Left kidney (tissue), 2 donors: ENCODE data around the gene SYNM. TPM values are rescaled to one million over a fixed set of nuclear protein-coding genes. Genes with fewer than 3 reads are reported as not detected.

Source experiments
- DNase-seq: peaks from one replicate; pipeline ENCODE4 v3.0.0-alpha.2; 2013
- polyA plus RNA-seq: library from polyadenylated mRNA; unstranded; fragments of 120-200 nt; gene quantifications from one replicate; pipeline ENCODE4 v1.2.1, GENCODE V29; 2013; ENCODE audit not compliant: insufficient read length

SYNM gene
- polyA plus RNA-seq, 1 donor, result 1.9 TPM

GRCh38 chr15:99082798-99083197 is 22.1 kb upstream of the SYNM start:
- DNase-seq, result no peak

- DNase-seq, result no peak
Observed at GRCh38 chr15:99084965-99085364, 19.9 kb upstream of the SYNM start.

GRCh38 chr15:99085413-99086326 is 19.2 kb upstream of the SYNM start:
- no peak for DNase-seq

- no peak for DNase-seq
Observed at GRCh38 chr15:99086327-99086667, 18.6 kb upstream of the SYNM start.

- no peak for DNase-seq
Observed at GRCh38 chr15:99087405-99087943, 17.4 kb upstream of the SYNM start.

- DNase-seq, result no peak
Observed at GRCh38 chr15:99090011-99090699, 14.7 kb upstream of the SYNM start.

GRCh38 chr15:99090938-99091337 is 13.9 kb upstream of the SYNM start:
- no peak for DNase-seq

- no peak for DNase-seq
Observed at GRCh38 chr15:99092554-99093172, 12.2 kb upstream of the SYNM start.

GRCh38 chr15:99095626-99096025 is 9.3 kb upstream of the SYNM start:
- no peak for DNase-seq

- DNase-seq, result no peak
Observed at GRCh38 chr15:99096173-99096893, 8.5 kb upstream of the SYNM start.

GRCh38 chr15:99096894-99097426 is 7.9 kb upstream of the SYNM start:
- DNase-seq, result no peak

GRCh38 chr15:99097441-99098410 is 7.2 kb upstream of the SYNM start:
- DNase-seq, result no peak

- DNase-seq, result no peak
Observed at GRCh38 chr15:99098426-99098825, 6.5 kb upstream of the SYNM start.

GRCh38 chr15:99098991-99099390 is 5.9 kb upstream of the SYNM start:
- DNase-seq, result no peak

- DNase-seq, result no peak
Observed at GRCh38 chr15:99099661-99100060, 5.2 kb upstream of the SYNM start.

- peak; percentile 77 for DNase-seq
Observed at GRCh38 chr15:99100245-99101173, 4.4 kb upstream of the SYNM start.

- no peak for DNase-seq
Observed at GRCh38 chr15:99101501-99101900, 3.4 kb upstream of the SYNM start.

- DNase-seq, result no peak
Observed at GRCh38 chr15:99102332-99103235, 2.3 kb upstream of the SYNM start.
